DOHH2 (cell line): ENCODE data around the gene TMEM9.

ENCODE experiments used
- CTCF ChIP-seq: fragments of 200-600 bp; sonication (generic); IDR thresholded peaks from one replicate; pipeline ENCODE4 v1.5.1; 2014; ENCODE audit warnings: antibody characterized with exemption, mild to moderate bottlenecking, low read depth, low read length; ENCODE audit not compliant: poor library complexity, severe bottlenecking
- EZH2phosphoT487 ChIP-seq: fragments of 200-600 bp; sonication (generic); IDR thresholded peaks from 2 replicates; pipeline ENCODE4 v1.6.1; 2017; ENCODE audit warnings: borderline replicate concordance, mild to moderate bottlenecking, antibody characterized with exemption, low read length, moderate library complexity, mixed read lengths

- TF ChIP-seq CTCF = no peak
- no peak for TF ChIP-seq EZH2phosphoT487
Observed at GRCh38 chr1:201116091-201116490, 38.2 kb downstream of the TMEM9 start.
